Measurements from ENCODE around the gene MRC2.

Gene MRC2

GRCh38 chr17:62637809-62638208 lies 10.3 kb downstream of the MRC2 start:
- DNase-seq (ENCODE audit: low read depth in 2 of 2), result no peak

GRCh38 chr17:62641153-62641552 lies 13.7 kb downstream of the MRC2 start:
- no peak for DNase-seq (ENCODE audit: low read depth in 2 of 2)

GRCh38 chr17:62641951-62642350 lies 14.5 kb downstream of the MRC2 start:
- no peak for DNase-seq (ENCODE audit: low read depth in 2 of 2)

- DNase-seq (ENCODE audit: low read depth in 2 of 2), result no peak
These were observed 16.0 kb downstream of the MRC2 start for GRCh38 chr17:62643496-62643895.

GRCh38 chr17:62644487-62645173 lies 17.2 kb downstream of the MRC2 start:
- DNase-seq (ENCODE audit: low read depth in 2 of 2), result no peak

- no peak for DNase-seq (ENCODE audit: low read depth in 2 of 2)
These were observed 20.9 kb downstream of the MRC2 start for GRCh38 chr17:62648251-62648955.

GRCh38 chr17:62648956-62649294 lies 21.5 kb downstream of the MRC2 start:
- no peak for DNase-seq (ENCODE audit: low read depth in 2 of 2)

GRCh38 chr17:62649570-62649969 lies 22.1 kb downstream of the MRC2 start:
- DNase-seq (ENCODE audit: low read depth in 2 of 2), result no peak

- no peak for DNase-seq (ENCODE audit: low read depth in 2 of 2)
These were observed 23.1 kb downstream of the MRC2 start for GRCh38 chr17:62650587-62650986.

- no peak for DNase-seq (ENCODE audit: low read depth in 2 of 2)
These were observed 25.0 kb downstream of the MRC2 start for GRCh38 chr17:62652251-62653001.

- no peak for DNase-seq (ENCODE audit: low read depth in 2 of 2)
These were observed 25.7 kb downstream of the MRC2 start for GRCh38 chr17:62653002-62653825.

- DNase-seq (ENCODE audit: low read depth in 2 of 2), result no peak
These were observed 26.6 kb downstream of the MRC2 start for GRCh38 chr17:62653826-62654761.

GRCh38 chr17:62655656-62656055 lies 28.2 kb downstream of the MRC2 start:
- no peak for DNase-seq (ENCODE audit: low read depth in 2 of 2)

GRCh38 chr17:62656446-62656845 lies 29.0 kb downstream of the MRC2 start:
- DNase-seq (ENCODE audit: low read depth in 2 of 2), result no peak

- DNase-seq (ENCODE audit: low read depth in 2 of 2), result no peak
These were observed 29.7 kb downstream of the MRC2 start for GRCh38 chr17:62657145-62657665.

- DNase-seq (ENCODE audit: low read depth in 2 of 2), result no peak
These were observed 30.2 kb downstream of the MRC2 start for GRCh38 chr17:62657690-62658089.

GRCh38 chr17:62658136-62658920 lies 30.9 kb downstream of the MRC2 start:
- no peak for DNase-seq (ENCODE audit: low read depth in 2 of 2)

- DNase-seq (ENCODE audit: low read depth in 2 of 2), result no peak
These were observed 33.2 kb downstream of the MRC2 start for GRCh38 chr17:62660629-62661118.

GRCh38 chr17:62661337-62661736 lies 33.9 kb downstream of the MRC2 start:
- no peak for DNase-seq (ENCODE audit: low read depth in 2 of 2)

GRCh38 chr17:62662855-62663254 lies 35.4 kb downstream of the MRC2 start:
- DNase-seq (ENCODE audit: low read depth in 2 of 2), result no peak
